ENCODE results near the gene ERICH6B.

ERICH6B gene

GRCh38 chr13:45598597-45598996 is 16.9 kb downstream of the ERICH6B start:
- no peak for DNase-seq

GRCh38 chr13:45596800-45597475 is 18.6 kb downstream of the ERICH6B start:
- no peak for DNase-seq

GRCh38 chr13:45595965-45596364 is 19.6 kb downstream of the ERICH6B start:
- no peak for DNase-seq

GRCh38 chr13:45594764-45595163 is 20.8 kb downstream of the ERICH6B start:
- no peak for DNase-seq

- DNase-seq = no peak
Measured at GRCh38 chr13:45594227-45594626, 21.3 kb downstream of the ERICH6B start.

GRCh38 chr13:45592758-45593157 is 22.8 kb downstream of the ERICH6B start:
- DNase-seq = no peak

GRCh38 chr13:45590066-45590465 is 25.5 kb downstream of the ERICH6B start:
- no peak for DNase-seq

GRCh38 chr13:45587897-45588296 is 27.6 kb downstream of the ERICH6B start:
- DNase-seq = no peak

GRCh38 chr13:45584816-45585215 is 30.7 kb downstream of the ERICH6B start:
- no peak for DNase-seq

- no peak for DNase-seq
Measured at GRCh38 chr13:45582408-45583076, 33.0 kb downstream of the ERICH6B start.

- no peak for DNase-seq
Measured at GRCh38 chr13:45576466-45576865, 39.1 kb downstream of the ERICH6B start.

GRCh38 chr13:45575830-45576180 is 39.7 kb downstream of the ERICH6B start:
- no peak for DNase-seq

- no peak for DNase-seq
Measured at GRCh38 chr13:45575146-45575829, 40.3 kb downstream of the ERICH6B start.

- no peak for DNase-seq
Measured at GRCh38 chr13:45565331-45565730, 50.2 kb downstream of the ERICH6B start.

- no peak for DNase-seq
Measured at GRCh38 chr13:45564133-45564776, 51.3 kb downstream of the ERICH6B start.

- DNase-seq = no peak
Measured at GRCh38 chr13:45554604-45555109, 60.9 kb downstream of the ERICH6B start.

- DNase-seq = no peak
Measured at GRCh38 chr13:45548281-45548680, 67.3 kb downstream of the ERICH6B start.

GRCh38 chr13:45546410-45546765 is 69.2 kb downstream of the ERICH6B start:
- no peak for DNase-seq

GRCh38 chr13:45545686-45546409 is 69.7 kb downstream of the ERICH6B start:
- DNase-seq = peak; percentile 24

GRCh38 chr13:45544520-45544919 is 71.0 kb downstream of the ERICH6B start:
- no peak for DNase-seq

GRCh38 chr13:45542878-45543277 is 72.7 kb downstream of the ERICH6B start:
- no peak for DNase-seq

GRCh38 chr13:45542391-45542790 is 73.1 kb downstream of the ERICH6B start:
- no peak for DNase-seq

- no peak for DNase-seq
Measured at GRCh38 chr13:45541806-45542205, 73.7 kb downstream of the ERICH6B start.

All from GF-D8 (cell line).